Measurements from ENCODE around the gene TDRD6. TPM values are rescaled to one million over a fixed set of nuclear protein-coding genes. Genes with fewer than 3 reads are reported as not detected.

TDRD6 gene
- total RNA-seq, 1 experiment from 2014 or later, result not detected

DNA sequence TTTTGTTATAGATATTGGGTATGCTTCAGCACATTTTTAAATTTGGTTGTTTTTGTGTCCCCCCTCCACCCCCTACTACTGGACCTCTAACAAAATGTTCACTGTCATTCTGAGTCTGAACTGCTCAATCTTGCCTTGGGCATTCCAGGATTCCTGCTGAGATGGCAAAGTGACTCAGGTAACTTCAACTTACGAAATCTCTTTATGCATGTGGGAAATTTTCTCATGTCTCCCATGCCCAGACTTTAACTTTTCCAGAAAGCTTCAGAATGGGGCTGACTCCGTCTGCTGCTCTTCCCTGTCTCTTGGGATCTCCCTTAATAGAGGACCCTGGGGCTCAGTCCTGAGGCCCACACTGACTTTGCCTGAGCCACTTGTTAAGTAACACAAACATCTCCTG, 49.0 kb upstream of the TDRD6 start:
- intact Hi-C loops (cut with micrococcal nuclease; ENCODE audit: unreplicated experiment) (no loop called here), in situ Hi-C loops (cut with HindIII; ENCODE audit: low pct_unique_long_range_greater_than_20kb, low sequenced_read_pairs) (no loop called here)
- Histone ChIP-seq H3K36me3 (ENCODE audit: control insufficient read depth, insufficient read depth, low read length) (no peaks in the 10 kb centered on the region; the same call in 1 of the 2 replicates), H3K4me1 (ENCODE audit: control insufficient read depth, insufficient read depth, low read length) (no peaks in the 10 kb centered on the region), H3K27me3 (ENCODE audit: control insufficient read depth, insufficient read depth, low read length) (no peaks in the 10 kb centered on the region; the same call in 1 of the 2 replicates), H3K27ac (ENCODE audit: low read length) (no peak overlapping the region), H3K9me3 (ENCODE audit: control insufficient read depth, insufficient read depth, low read depth, low read length) (no peaks in the 10 kb centered on the region), H3K4me3 (ENCODE audit: low read depth in 2 of 2, low read length in 2 of 2) (no peak overlapping the region)
- ATAC-seq, result no peak
- no TSS peak for BruUV-seq (replicated peaks)
- TF ChIP-seq, protein P1, sequence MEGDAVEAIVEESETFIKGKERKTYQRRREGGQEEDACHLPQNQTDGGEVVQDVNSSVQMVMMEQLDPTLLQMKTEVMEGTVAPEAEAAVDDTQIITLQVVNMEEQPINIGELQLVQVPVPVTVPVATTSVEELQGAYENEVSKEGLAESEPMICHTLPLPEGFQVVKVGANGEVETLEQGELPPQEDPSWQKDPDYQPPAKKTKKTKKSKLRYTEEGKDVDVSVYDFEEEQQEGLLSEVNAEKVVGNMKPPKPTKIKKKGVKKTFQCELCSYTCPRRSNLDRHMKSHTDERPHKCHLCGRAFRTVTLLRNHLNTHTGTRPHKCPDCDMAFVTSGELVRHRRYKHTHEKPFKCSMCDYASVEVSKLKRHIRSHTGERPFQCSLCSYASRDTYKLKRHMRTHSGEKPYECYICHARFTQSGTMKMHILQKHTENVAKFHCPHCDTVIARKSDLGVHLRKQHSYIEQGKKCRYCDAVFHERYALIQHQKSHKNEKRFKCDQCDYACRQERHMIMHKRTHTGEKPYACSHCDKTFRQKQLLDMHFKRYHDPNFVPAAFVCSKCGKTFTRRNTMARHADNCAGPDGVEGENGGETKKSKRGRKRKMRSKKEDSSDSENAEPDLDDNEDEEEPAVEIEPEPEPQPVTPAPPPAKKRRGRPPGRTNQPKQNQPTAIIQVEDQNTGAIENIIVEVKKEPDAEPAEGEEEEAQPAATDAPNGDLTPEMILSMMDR (IDR thresholded peaks at IDR 0.05), result no peak
- TF ChIP-seq, protein P2, sequence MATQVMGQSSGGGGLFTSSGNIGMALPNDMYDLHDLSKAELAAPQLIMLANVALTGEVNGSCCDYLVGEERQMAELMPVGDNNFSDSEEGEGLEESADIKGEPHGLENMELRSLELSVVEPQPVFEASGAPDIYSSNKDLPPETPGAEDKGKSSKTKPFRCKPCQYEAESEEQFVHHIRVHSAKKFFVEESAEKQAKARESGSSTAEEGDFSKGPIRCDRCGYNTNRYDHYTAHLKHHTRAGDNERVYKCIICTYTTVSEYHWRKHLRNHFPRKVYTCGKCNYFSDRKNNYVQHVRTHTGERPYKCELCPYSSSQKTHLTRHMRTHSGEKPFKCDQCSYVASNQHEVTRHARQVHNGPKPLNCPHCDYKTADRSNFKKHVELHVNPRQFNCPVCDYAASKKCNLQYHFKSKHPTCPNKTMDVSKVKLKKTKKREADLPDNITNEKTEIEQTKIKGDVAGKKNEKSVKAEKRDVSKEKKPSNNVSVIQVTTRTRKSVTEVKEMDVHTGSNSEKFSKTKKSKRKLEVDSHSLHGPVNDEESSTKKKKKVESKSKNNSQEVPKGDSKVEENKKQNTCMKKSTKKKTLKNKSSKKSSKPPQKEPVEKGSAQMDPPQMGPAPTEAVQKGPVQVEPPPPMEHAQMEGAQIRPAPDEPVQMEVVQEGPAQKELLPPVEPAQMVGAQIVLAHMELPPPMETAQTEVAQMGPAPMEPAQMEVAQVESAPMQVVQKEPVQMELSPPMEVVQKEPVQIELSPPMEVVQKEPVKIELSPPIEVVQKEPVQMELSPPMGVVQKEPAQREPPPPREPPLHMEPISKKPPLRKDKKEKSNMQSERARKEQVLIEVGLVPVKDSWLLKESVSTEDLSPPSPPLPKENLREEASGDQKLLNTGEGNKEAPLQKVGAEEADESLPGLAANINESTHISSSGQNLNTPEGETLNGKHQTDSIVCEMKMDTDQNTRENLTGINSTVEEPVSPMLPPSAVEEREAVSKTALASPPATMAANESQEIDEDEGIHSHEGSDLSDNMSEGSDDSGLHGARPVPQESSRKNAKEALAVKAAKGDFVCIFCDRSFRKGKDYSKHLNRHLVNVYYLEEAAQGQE (IDR thresholded peaks at IDR 0.05; ENCODE audit: insufficient read depth in 1 of 2, low read depth in 2 of 2, low read length in 1 of 2), result no peak
- TF ChIP-seq POLR2AphosphoS5 (IDR thresholded peaks at IDR 0.05; ENCODE audit: low read depth, low read length), result no peak
- no peak for TF ChIP-seq TCF7L2 (IDR thresholded peaks at IDR 0.05; ENCODE audit: low read depth, low read length)
- TF ChIP-seq SIN3A (IDR thresholded peaks at IDR 0.05; ENCODE audit: borderline replicate concordance, insufficient read depth, low read depth, low read length), result no peak
- DNase-seq (ENCODE audit: low read depth, low spot score), result no peak
- POLR2A ChIA-PET, result no interaction called here
- CTCF ChIA-PET, result no interaction called here

DNA sequence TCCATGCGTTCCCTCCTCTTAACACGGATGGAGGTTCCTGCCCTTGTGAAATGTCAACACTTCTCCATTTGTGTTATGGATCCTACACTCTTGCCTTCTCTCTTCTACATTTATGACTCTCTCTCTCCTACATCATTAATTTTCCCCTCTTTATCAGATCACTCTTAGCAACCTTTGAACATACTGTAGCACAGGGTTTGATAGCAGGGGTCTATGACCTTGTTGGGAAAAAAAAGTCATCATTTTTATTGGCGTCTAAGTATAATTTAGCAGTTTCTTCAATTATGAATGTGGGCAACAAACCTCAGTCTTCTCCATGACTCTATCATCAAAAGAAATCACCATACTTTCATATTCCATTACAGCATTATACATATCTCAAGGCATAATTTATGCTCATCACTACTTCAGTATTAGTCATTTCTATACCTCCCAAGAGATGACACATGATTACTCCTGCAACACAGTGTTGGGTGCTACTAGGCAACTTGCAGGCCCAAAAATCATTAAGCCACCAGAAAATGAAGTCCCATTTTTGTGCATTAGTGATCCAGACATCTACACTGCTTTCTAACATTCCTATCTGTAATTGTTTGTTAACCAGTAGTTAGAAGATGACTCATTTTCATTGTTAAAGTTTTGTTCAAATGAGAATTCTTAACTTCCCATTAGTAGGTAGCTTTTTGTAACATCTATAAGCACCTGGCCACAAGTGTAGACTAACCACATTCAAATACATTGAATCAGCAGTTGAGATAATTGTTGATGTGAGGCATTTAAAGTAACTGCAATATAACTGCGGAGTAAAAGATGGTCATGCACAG, 44.5 kb upstream of the TDRD6 start:
- H3K27ac ChIP-seq (ENCODE audit: low read length), result no peak overlapping the region
- TF ChIP-seq SIN3A (IDR thresholded peaks at IDR 0.05; ENCODE audit: borderline replicate concordance, insufficient read depth, low read depth, low read length) (no peak), POLR2AphosphoS5 (IDR thresholded peaks at IDR 0.05; ENCODE audit: low read depth, low read length) (no peak), TCF7L2 (IDR thresholded peaks at IDR 0.05; ENCODE audit: low read depth, low read length) (no peak)
- TF ChIP-seq, protein P2 (IDR thresholded peaks at IDR 0.05; ENCODE audit: insufficient read depth in 1 of 2, low read depth in 2 of 2, low read length in 1 of 2), result no peak
- TF ChIP-seq, protein P1 (IDR thresholded peaks at IDR 0.05), result no peak
- DNase-seq (ENCODE audit: low read depth, low spot score), result no peak
- in situ Hi-C loops (cut with HindIII; ENCODE audit: low pct_unique_long_range_greater_than_20kb, low sequenced_read_pairs) (no loop called here), intact Hi-C loops (cut with micrococcal nuclease; ENCODE audit: unreplicated experiment) (no loop called here)
- H3K27me3 ChIP-seq (ENCODE audit: control insufficient read depth, insufficient read depth, low read length), result no peaks in the 10 kb centered on the region; the same call in 1 of the 2 replicates
- ChIA-PET CTCF (no interaction called here), POLR2A (no interaction called here)
- ATAC-seq, result no peak
- no peak overlapping the region for H3K4me3 ChIP-seq (ENCODE audit: low read depth in 2 of 2, low read length in 2 of 2)
- BruUV-seq (replicated peaks), result no TSS peak
- no peaks in the 10 kb centered on the region; the same call in 1 of the 2 replicates for H3K36me3 ChIP-seq (ENCODE audit: control insufficient read depth, insufficient read depth, low read length)
- H3K4me1 ChIP-seq (ENCODE audit: control insufficient read depth, insufficient read depth, low read length), result no peaks in the 10 kb centered on the region
- no peaks in the 10 kb centered on the region; the same call in 1 of the 2 replicates for H3K9me3 ChIP-seq (ENCODE audit: control insufficient read depth, insufficient read depth, low read depth, low read length)

Data from Panc1 (cell line).